Cardiac muscle cell (in vitro differentiated cells and primary cell): Measurements from ENCODE around the gene SPAG16. TPM values are rescaled to one million over a fixed set of nuclear protein-coding genes. Genes with fewer than 3 reads are reported as not detected.

Experiments used
- DNase-seq, 2 donors: peaks; one replicate each; pipeline versions ENCODE4 v3.0.0 to v3.0.0-alpha.2; 2010 to 2017; ENCODE audit warnings: low read depth in 1 of 2, low spot score in 1 of 2
- H3K27ac ChIP-seq: fragments of 200-600 bp; sonication (generic); 2 replicates; pipeline ENCODE4 v1.5.1; 2016
- H3K27me3 ChIP-seq: fragments of 200-600 bp; sonication (generic); 2 replicates; pipeline ENCODE4 v1.6.0; 2016; ENCODE audit warnings: control low read depth
- H3K36me3 ChIP-seq: fragments of 200-600 bp; sonication (generic); 2 replicates; pipeline ENCODE4 v1.5.1; 2016; ENCODE audit warnings: control low read depth
- H3K4me1 ChIP-seq: fragments of 200-600 bp; sonication (generic); 2 replicates; pipeline ENCODE4 v1.8.1; 2017; ENCODE audit warnings: low read depth, mild to moderate bottlenecking, mixed run types
- H3K4me3 ChIP-seq: fragments of 200-600 bp; sonication (generic); 2 replicates; pipeline ENCODE4 v1.5.1; 2016; ENCODE audit warnings: mild to moderate bottlenecking
- H3K9me3 ChIP-seq: fragments of 200-600 bp; sonication (generic); 2 replicates; pipeline ENCODE4 v1.5.1; 2017; ENCODE audit warnings: low read depth, mild to moderate bottlenecking, control low read depth
- polyA plus RNA-seq: library from polyadenylated mRNA; unstranded; fragments of >200 nt; fragmentation: Nextera tagmentation; extraction: Ambion mirVana; gene quantifications from 2 replicates; pipeline ENCODE4 v1.2.1, GENCODE V29; 2016
- total RNA-seq: library from RNA; depleted of rRNA; stranded (reverse); fragments of >200 nt; gene quantifications from 2 replicates; pipeline ENCODE4 v1.2.3, GENCODE V29; 2016
- TF ChIP-seq, protein P1 (sequence below): IDR thresholded peaks from 2 replicates; pipeline ENCODE4 v1.5.1; 2012; ENCODE audit warnings: low read depth, mild to moderate bottlenecking, low read length

The SPAG16 gene
- total and polyA plus RNA-seq, 2 experiments from 2014 or later = 32.8 to 57.9 TPM

DNA sequence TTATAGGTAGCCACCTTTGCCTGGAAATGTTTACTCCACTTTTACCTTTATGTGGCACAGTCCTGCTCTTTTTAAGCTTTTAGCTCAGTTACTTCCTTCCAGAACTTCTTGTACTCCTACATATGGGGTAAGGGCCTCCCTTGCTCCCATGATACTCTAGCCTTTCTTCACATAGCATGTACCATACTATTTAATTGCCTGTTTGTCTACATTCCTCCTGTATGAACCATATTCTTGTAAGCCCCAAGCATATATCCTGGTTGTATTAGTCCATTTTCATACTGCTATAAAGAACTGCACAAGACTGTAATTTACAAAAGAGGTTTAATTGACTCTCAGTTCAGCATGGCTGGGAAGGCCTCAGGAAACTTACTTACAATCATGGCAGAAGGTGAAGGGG is 1035.9 kb downstream of the SPAG16 start:
- Histone ChIP-seq H3K27me3 (no peaks in the 10 kb centered on the region), H3K27ac (no peak overlapping the region), H3K4me1 (no peaks in the 10 kb centered on the region), H3K9me3 (no peaks in the 10 kb centered on the region), H3K36me3 (no peaks in the 10 kb centered on the region), H3K4me3 (no peak overlapping the region)
- DNase-seq = no peak
- TF ChIP-seq, protein P1, sequence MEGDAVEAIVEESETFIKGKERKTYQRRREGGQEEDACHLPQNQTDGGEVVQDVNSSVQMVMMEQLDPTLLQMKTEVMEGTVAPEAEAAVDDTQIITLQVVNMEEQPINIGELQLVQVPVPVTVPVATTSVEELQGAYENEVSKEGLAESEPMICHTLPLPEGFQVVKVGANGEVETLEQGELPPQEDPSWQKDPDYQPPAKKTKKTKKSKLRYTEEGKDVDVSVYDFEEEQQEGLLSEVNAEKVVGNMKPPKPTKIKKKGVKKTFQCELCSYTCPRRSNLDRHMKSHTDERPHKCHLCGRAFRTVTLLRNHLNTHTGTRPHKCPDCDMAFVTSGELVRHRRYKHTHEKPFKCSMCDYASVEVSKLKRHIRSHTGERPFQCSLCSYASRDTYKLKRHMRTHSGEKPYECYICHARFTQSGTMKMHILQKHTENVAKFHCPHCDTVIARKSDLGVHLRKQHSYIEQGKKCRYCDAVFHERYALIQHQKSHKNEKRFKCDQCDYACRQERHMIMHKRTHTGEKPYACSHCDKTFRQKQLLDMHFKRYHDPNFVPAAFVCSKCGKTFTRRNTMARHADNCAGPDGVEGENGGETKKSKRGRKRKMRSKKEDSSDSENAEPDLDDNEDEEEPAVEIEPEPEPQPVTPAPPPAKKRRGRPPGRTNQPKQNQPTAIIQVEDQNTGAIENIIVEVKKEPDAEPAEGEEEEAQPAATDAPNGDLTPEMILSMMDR = no peak

GRCh38 chr2:214322662-214323061 is 1038.4 kb downstream of the SPAG16 start:
- TF ChIP-seq, protein P1 = no peak
- Histone ChIP-seq H3K4me1 (no peaks in the 10 kb centered on the region), H3K36me3 (no peaks in the 10 kb centered on the region), H3K4me3 (no peak overlapping the region), H3K9me3 (no peaks in the 10 kb centered on the region), H3K27me3 (no peaks in the 10 kb centered on the region), H3K27ac (no peak overlapping the region)
- no peak for DNase-seq

DNA sequence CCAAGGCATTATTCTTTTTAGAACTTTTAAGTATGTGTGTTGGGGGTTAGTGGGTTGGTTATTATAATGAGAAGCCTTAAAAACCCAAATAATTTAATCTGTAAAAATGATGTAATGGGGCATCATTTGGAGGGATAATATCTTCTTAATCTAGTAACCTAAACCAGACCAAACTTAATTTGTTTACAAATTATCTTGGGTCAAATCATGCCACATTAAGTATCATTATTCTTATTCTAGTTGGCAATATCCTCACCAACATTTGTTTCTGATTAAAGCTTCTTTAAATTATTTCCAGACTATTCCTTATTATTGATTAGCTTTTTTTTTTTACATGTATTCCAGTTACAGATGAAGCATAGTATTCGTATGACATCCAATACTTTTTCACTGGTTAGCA is 1041.1 kb downstream of the SPAG16 start:
- H3K4me3 ChIP-seq = no peak overlapping the region
- no peaks in the 10 kb centered on the region for H3K36me3 ChIP-seq
- no peaks in the 10 kb centered on the region for H3K9me3 ChIP-seq
- no peak for DNase-seq
- TF ChIP-seq, protein P1 = no peak
- H3K4me1 ChIP-seq = no peaks in the 10 kb centered on the region
- no peaks in the 10 kb centered on the region for H3K27me3 ChIP-seq
- H3K27ac ChIP-seq = no peak overlapping the region

DNA sequence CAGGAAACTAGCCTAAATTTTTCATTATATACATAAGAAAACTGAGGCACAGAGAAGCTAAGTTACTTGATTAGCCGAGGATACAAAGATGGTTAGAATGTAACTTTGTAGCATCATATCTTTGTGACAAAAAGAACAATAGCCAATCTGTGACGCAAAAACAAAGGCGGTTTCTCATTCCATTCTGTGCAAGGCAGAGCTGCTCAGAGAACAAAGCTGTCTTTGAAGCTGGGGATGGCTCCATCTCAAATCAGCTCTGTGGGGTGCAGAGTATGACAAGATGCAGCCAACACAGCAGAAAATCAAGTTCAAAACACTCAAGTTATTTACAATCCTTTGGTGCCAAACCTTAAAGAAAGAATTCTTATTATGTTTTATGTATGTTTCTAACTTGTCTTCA is 1044.7 kb downstream of the SPAG16 start:
- no peaks in the 10 kb centered on the region for H3K27me3 ChIP-seq
- no peak overlapping the region for H3K4me3 ChIP-seq
- DNase-seq = no peak
- no peak overlapping the region for H3K27ac ChIP-seq
- H3K4me1 ChIP-seq = no peaks in the 10 kb centered on the region
- TF ChIP-seq, protein P1 = no peak
- H3K9me3 ChIP-seq = no peaks in the 10 kb centered on the region
- H3K36me3 ChIP-seq = no peaks in the 10 kb centered on the region

DNA sequence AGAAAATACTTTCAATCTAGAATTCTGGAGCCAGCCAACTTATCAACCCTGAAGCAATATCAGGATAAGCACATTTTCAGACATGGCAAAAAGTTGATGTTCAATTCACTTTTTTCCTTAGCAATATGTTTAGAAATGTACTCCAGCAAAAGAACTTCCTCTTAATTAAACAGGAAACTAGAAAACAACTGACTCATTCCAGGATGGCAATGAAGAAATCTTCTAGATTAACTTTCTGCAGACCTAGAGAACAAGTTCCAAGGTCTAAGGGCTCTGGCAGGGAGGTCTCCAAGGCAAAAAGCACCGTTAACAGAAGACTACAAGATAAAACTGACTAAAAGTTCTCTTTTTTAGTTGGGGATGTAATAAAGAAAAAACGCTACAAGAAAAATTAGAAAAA is 1057.4 kb downstream of the SPAG16 start:
- H3K27me3 ChIP-seq = no peaks in the 10 kb centered on the region
- H3K27ac ChIP-seq = no peak overlapping the region
- TF ChIP-seq, protein P1 = no peak
- no peaks in the 10 kb centered on the region for H3K4me1 ChIP-seq
- H3K4me3 ChIP-seq = no peak overlapping the region
- no peaks in the 10 kb centered on the region for H3K9me3 ChIP-seq
- DNase-seq = no peak
- H3K36me3 ChIP-seq = no peaks in the 10 kb centered on the region

- no peak overlapping the region for H3K4me3 ChIP-seq
- DNase-seq = no peak
- H3K36me3 ChIP-seq = no peaks in the 10 kb centered on the region
- H3K27ac ChIP-seq = no peak overlapping the region
- H3K4me1 ChIP-seq = no peaks in the 10 kb centered on the region
- TF ChIP-seq, protein P1 = no peak
- no peaks in the 10 kb centered on the region for H3K9me3 ChIP-seq
- H3K27me3 ChIP-seq = no peaks in the 10 kb centered on the region
Observed at GRCh38 chr2:214358506-214358905, 1074.2 kb downstream of the SPAG16 start.
